ENCODE results near the gene C1orf35. TPM values are rescaled to one million over a fixed set of nuclear protein-coding genes. Genes with fewer than 3 reads are reported as not detected.

The C1orf35 gene
- total RNA-seq, 6 experiments from 2014 or later = 3.4 to 6.3 (median 5.2) TPM

DNA sequence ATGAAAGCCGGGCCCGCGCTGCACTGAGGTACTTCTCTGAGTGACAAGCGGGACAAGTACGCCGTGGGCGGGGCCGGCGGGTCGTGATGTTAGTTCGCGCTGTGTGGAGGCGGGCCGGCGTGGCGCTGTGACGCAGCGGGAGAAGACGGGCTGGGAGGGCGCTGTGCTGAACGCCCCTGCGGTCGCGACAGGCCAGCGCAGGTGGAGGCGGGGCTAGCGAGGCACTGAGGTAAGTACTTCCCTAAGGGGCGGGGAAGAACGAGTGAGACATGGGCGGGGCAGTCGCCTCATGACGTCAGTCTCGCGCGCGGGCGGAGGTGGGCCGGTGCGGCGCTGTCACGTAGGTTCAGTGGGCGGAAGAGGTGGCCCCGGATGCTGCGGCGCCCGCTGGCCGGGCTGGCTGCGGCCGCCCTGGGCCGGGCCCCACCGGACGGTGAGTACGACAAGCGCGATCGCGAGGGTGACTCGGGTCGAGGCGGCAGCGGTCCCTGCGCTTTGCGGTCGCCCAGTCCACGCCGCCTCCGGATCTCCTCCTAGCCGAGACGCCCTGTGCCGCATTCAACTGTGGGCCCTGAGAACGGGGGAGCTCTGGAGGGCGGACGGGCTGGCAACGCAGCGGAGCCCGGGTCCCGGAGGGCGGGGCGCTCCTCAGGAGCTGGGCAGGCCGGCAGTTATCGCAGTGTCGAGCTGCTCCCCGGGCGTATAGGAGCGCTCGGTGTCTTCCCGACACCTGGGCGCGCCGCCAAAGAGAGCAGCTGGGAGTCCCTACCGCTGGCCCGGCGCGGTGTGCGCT lies 37.0 kb upstream of the C1orf35 start, which contains the start of gene GUK1:
Gene GUK1 (plus strand): TSS at position 349 of the 793 bp plus-strand sequence. CDS start 24 bp downstream, at position 373.
- ATAC-seq (peak; percentile 92 to 96 (median 96)), DNase-seq (peak; percentile 100)
- intact Hi-C loops (cut with DNase I) = no loop called here
- Histone ChIP-seq H3K36me3 (no peaks in the 10 kb centered on the region), H3K9me3 (no peaks in the 10 kb centered on the region), H3K27ac (peak within 1 kb of the TSS; percentile 93 to 99 (median 98)), H3K4me3 (peak within 1 kb of the TSS; percentile 92 to 99 (median 95)), H3K4me1 (peaks cover 0 to 21% (median 15%) of the 10 kb centered on the region in 4 donors), H3K27me3 (no peaks in the 10 kb centered on the region)
- WGBS (ENCODE audit: insufficient coverage, low coverage, low lambda C conversion rate, missing lambda C conversion rate) = 0% methylated on average over 28 of the region's 95 CpGs
- TF ChIP-seq, protein P1, sequence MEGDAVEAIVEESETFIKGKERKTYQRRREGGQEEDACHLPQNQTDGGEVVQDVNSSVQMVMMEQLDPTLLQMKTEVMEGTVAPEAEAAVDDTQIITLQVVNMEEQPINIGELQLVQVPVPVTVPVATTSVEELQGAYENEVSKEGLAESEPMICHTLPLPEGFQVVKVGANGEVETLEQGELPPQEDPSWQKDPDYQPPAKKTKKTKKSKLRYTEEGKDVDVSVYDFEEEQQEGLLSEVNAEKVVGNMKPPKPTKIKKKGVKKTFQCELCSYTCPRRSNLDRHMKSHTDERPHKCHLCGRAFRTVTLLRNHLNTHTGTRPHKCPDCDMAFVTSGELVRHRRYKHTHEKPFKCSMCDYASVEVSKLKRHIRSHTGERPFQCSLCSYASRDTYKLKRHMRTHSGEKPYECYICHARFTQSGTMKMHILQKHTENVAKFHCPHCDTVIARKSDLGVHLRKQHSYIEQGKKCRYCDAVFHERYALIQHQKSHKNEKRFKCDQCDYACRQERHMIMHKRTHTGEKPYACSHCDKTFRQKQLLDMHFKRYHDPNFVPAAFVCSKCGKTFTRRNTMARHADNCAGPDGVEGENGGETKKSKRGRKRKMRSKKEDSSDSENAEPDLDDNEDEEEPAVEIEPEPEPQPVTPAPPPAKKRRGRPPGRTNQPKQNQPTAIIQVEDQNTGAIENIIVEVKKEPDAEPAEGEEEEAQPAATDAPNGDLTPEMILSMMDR (IDR thresholded peaks at IDR 0.05) = peak; percentile 25 to 53 (median 42)
- peak; percentile 99 for TF ChIP-seq POLR2A (IDR thresholded peaks at IDR 0.05)

DNA sequence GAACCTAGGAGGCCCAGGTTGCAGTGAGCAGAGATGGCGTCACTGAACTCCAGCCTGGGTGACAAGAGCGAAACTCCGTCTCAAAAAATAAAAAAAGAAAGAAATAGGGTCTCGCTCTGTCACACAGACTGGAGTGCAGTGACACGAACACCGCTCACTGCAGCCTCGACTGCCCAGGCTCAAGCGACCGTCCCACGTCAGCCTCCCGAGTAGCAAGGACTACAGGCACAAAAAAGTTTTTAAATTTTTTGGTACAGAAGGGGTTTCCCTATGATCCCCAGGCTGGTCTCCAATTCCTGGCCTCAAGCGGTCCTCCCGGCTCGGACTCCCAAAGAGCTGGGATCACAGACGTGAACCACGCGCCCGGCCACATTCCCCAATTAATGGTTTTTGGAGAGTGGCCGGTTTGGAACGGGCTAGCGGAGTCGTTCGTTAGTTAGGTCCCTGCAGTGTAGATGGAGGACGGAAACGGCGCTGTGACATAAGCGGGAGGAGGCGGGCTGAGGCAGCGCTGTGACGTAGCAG lies 36.3 kb upstream of the C1orf35 start:
- no peaks in the 10 kb centered on the region for H3K36me3 ChIP-seq
- no peaks in the 10 kb centered on the region for H3K27me3 ChIP-seq
- 26% methylated on average over 24 of the region's 30 CpGs for WGBS (ENCODE audit: insufficient coverage, low coverage, low lambda C conversion rate, missing lambda C conversion rate)
- no peak for DNase-seq
- intact Hi-C loops (cut with DNase I) = no loop called here
- H3K9me3 ChIP-seq = no peaks in the 10 kb centered on the region
- peaks cover 0 to 21% (median 15%) of the 10 kb centered on the region in 4 donors for H3K4me1 ChIP-seq
- ATAC-seq = no peak
- TF ChIP-seq, protein P1 (IDR thresholded peaks at IDR 0.05) = no peak
- no peak for TF ChIP-seq POLR2A (IDR thresholded peaks at IDR 0.05)
- peak overlapping the region; percentile 93 to 99 (median 98) for H3K27ac ChIP-seq
- peak overlapping the region; percentile 49 to 95 (median 92) for H3K4me3 ChIP-seq

GRCh38 chr1:228136901-228137300 lies 33.8 kb upstream of the C1orf35 start:
- Histone ChIP-seq H3K27ac (no peak overlapping the region), H3K27me3 (no peaks in the 10 kb centered on the region), H3K9me3 (no peaks in the 10 kb centered on the region), H3K4me1 (peaks cover 0 to 11% (median 7%) of the 10 kb centered on the region in 4 donors), H3K4me3 (no peak overlapping the region), H3K36me3 (no peaks in the 10 kb centered on the region)
- 21% methylated on average over 1 of the region's 1 CpG for WGBS (ENCODE audit: insufficient coverage, low coverage, low lambda C conversion rate, missing lambda C conversion rate)
- TF ChIP-seq, protein P1 (IDR thresholded peaks at IDR 0.05) = no peak
- no peak for TF ChIP-seq POLR2A (IDR thresholded peaks at IDR 0.05)
- DNase-seq (no peak), ATAC-seq (no peak)
- intact Hi-C loops (cut with DNase I) = no loop called here

- ATAC-seq (no peak), DNase-seq (no peak)
- intact Hi-C loops (cut with DNase I) = no loop called here
- WGBS (ENCODE audit: insufficient coverage, low coverage, low lambda C conversion rate, missing lambda C conversion rate) = 74% methylated on average over 11 of the region's 12 CpGs
- Histone ChIP-seq H3K27me3 (no peaks in the 10 kb centered on the region), H3K27ac (no peak overlapping the region), H3K36me3 (no peaks in the 10 kb centered on the region), H3K4me1 (no peaks in the 10 kb centered on the region), H3K9me3 (no peaks in the 10 kb centered on the region), H3K4me3 (no peak overlapping the region)
- TF ChIP-seq, protein P1 (IDR thresholded peaks at IDR 0.05) = no peak
- TF ChIP-seq POLR2A (IDR thresholded peaks at IDR 0.05) = no peak
Measured at GRCh38 chr1:228134591-228134990, 31.5 kb upstream of the C1orf35 start.
